Liver (tissue), 9 donors: ENCODE results near the gene C12orf54. TPM values are rescaled to one million over a fixed set of nuclear protein-coding genes. Genes with fewer than 3 reads are reported as not detected.

Experiments
- DNase-seq: peaks from one replicate; pipeline ENCODE4 v3.0.0-alpha.2; 2017; ENCODE audit warnings: low spot score
- H3K27ac ChIP-seq, 2 donors: one replicate each; pipeline ENCODE4 v1.7.0; 2013; ENCODE audit warnings: inconsistent platforms in 2 of 2, low read length in 2 of 2, control low read depth in 1 of 2, low read depth in 1 of 2, mild to moderate bottlenecking in 1 of 2
- H3K27me3 ChIP-seq, 4 donors: one replicate each; pipeline versions ENCODE4 v1.6.1 to v1.7.0; 2013; ENCODE audit warnings: low read length in 3 of 4, inconsistent platforms in 1 of 4, mild to moderate bottlenecking in 1 of 4, moderate library complexity in 1 of 4; ENCODE audit not compliant: control insufficient read depth in 4 of 4, insufficient read depth in 4 of 4
- H3K36me3 ChIP-seq, 4 donors: one replicate each; pipeline versions ENCODE4 v1.6.1 to v1.7.0; 2013; ENCODE audit warnings: low read length in 3 of 4, mild to moderate bottlenecking in 3 of 4, low read depth in 1 of 4, moderate library complexity in 1 of 4; ENCODE audit not compliant: control insufficient read depth in 4 of 4, insufficient read depth in 3 of 4
- H3K4me1 ChIP-seq, 4 donors: one replicate each; pipeline versions ENCODE4 v1.6.1 to v1.7.0; 2013; ENCODE audit warnings: low read length in 3 of 4, mild to moderate bottlenecking in 3 of 4, moderate library complexity in 1 of 4; ENCODE audit not compliant: control insufficient read depth in 4 of 4, insufficient read depth in 4 of 4
- H3K4me3 ChIP-seq, 3 donors: one replicate each; pipeline versions ENCODE4 v1.6.1 to v1.7.0; 2013; ENCODE audit warnings: low read length in 3 of 3, control low read depth in 1 of 3, low read depth in 1 of 3, mild to moderate bottlenecking in 1 of 3
- H3K9ac ChIP-seq, 2 donors: one replicate each; pipeline ENCODE4 v1.7.0; 2013; ENCODE audit warnings: low read length in 2 of 2, mild to moderate bottlenecking in 2 of 2, moderate library complexity in 2 of 2, control low read depth in 1 of 2, low read depth in 1 of 2
- H3K9me3 ChIP-seq, 4 donors: one replicate each; pipeline versions ENCODE4 v1.6.1 to v1.7.0; 2013; ENCODE audit warnings: low read length in 3 of 4; ENCODE audit not compliant: control insufficient read depth in 4 of 4
- CTCF ChIP-seq: fragments of 150-350 bp; IDR thresholded peaks from 2 replicates; pipeline ENCODE4 v1.5.1; 2017; ENCODE audit warnings: improper control_type of control experiment, low read depth, low read length; ENCODE audit not compliant: missing input control
- FOXA1 ChIP-seq: IDR thresholded peaks from 2 replicates; pipeline ENCODE4 v1.6.1; 2016; ENCODE audit warnings: antibody characterized with exemption
- JUND ChIP-seq, 2 donors: IDR thresholded peaks; 2 replicates each; pipeline ENCODE4 v1.6.1; 2016; ENCODE audit warnings: antibody characterized with exemption in 2 of 2
- REST ChIP-seq: IDR thresholded peaks from 2 replicates; pipeline ENCODE4 v1.6.1; 2016; ENCODE audit warnings: antibody characterized with exemption, mild to moderate bottlenecking
- RXRA ChIP-seq, 2 donors: IDR thresholded peaks; 2 replicates each; pipeline ENCODE4 v1.6.1; 2017 to 2018; ENCODE audit warnings: antibody characterized with exemption in 2 of 2, mild to moderate bottlenecking in 1 of 2
- TAF1 ChIP-seq: conservative IDR thresholded peaks from 2 replicates; pipeline ENCODE4 v1.6.1; 2016; ENCODE audit warnings: antibody characterized with exemption, mild to moderate bottlenecking
- ZBTB33 ChIP-seq: IDR thresholded peaks from 2 replicates; pipeline ENCODE4 v1.6.1; 2016; ENCODE audit warnings: antibody characterized with exemption
- WGBS: extraction: QIAGEN DNeasy Blood & Tissue Kit; methylation state at CpG from one replicate; pipeline ENCODE4 v1.1.7; 2013; 5-methylcytosine and 5-hydroxymethylcytosine counted together
- polyA plus RNA-seq, 2 donors: library from polyadenylated mRNA; stranded (reverse) in 1 of 2; unstranded in 1 of 2; fragments of 200-250 nt in 1 of 2; fragments of >200 nt in 1 of 2; fragmentation: Nextera tagmentation in 1 of 2; extraction: Ambion mirVana in 1 of 2; gene quantifications; one replicate each; pipeline versions ENCODE4 v1.2.1 to v1.2.3, GENCODE V29; 2013 to 2015
- total RNA-seq, 2 donors: library from RNA; depleted of rRNA; stranded (reverse); fragments of >200 nt; gene quantifications; one replicate each; pipeline ENCODE4 v1.2.3, GENCODE V29; 2014
- donor health status: healthy.
- donor health status: healthy.
- donor health status: healthy.
- donor health status: healthy.
- donor health status: healthy.

The C12orf54 gene
- total and polyA plus RNA-seq, 4 donors = not detected

GRCh38 chr12:48545833-48546469 lies 63.7 kb downstream of the C12orf54 start:
- TF ChIP-seq JUND (IDR thresholded peaks at IDR 0.05) (no peak), FOXA1 (no peak), CTCF (no peak), RXRA (IDR thresholded peaks at IDR 0.05) (no peak), ZBTB33 (no peak), TAF1 (no peak), REST (no peak)
- H3K4me3 ChIP-seq = no peak overlapping the region
- no peak overlapping the region for H3K27ac ChIP-seq
- 53% methylated on average over 4 of the region's 4 CpGs for WGBS
- H3K27me3 ChIP-seq = peaks cover 0 to 4% (median 0%) of the 10 kb centered on the region in 4 donors
- no peaks in the 10 kb centered on the region for H3K36me3 ChIP-seq
- no peaks in the 10 kb centered on the region for H3K4me1 ChIP-seq
- no peak overlapping the region for H3K9ac ChIP-seq
- H3K9me3 ChIP-seq = no peaks in the 10 kb centered on the region
- no peak for DNase-seq

Other genes starting within 250 kb of the C12orf54 start
- 10 to 100 TPM in 1 of 2 donors, 1 to 10 TPM in 1; 8.1 to 15.8 TPM for gene ZNF641, start 131.6 kb upstream of the C12orf54 start, total RNA-seq
- 1 to 10 TPM; 3.0 to 4.2 TPM for gene ZNF641, start 131.6 kb upstream of the C12orf54 start, polyA plus RNA-seq
- not detected for gene ANP32D, start 9.9 kb upstream of the C12orf54 start, total RNA-seq
- gene ANP32D, start 9.9 kb upstream of the C12orf54 start, polyA plus RNA-seq = not detected
- not detected for gene OR8S1, start 43.1 kb downstream of the C12orf54 start, total RNA-seq
- gene OR8S1, start 43.1 kb downstream of the C12orf54 start, polyA plus RNA-seq = not detected
- gene LALBA, start 87.5 kb downstream of the C12orf54 start, total RNA-seq = not detected
- not detected for gene LALBA, start 87.5 kb downstream of the C12orf54 start, polyA plus RNA-seq
- gene KANSL2, start 199.7 kb downstream of the C12orf54 start, total RNA-seq = 10 to 100 TPM; 21.7 to 23.0 TPM
- gene KANSL2, start 199.7 kb downstream of the C12orf54 start, polyA plus RNA-seq = 1 to 10 TPM; 7.0 to 7.9 TPM
- 10 to 100 TPM; 15.9 to 18.2 TPM for gene CCNT1, start 234.2 kb downstream of the C12orf54 start, total RNA-seq
- 1 to 10 TPM; 3.2 to 4.9 TPM for gene CCNT1, start 234.2 kb downstream of the C12orf54 start, polyA plus RNA-seq